Liver (tissue), 9 donors: ENCODE data around the gene UBE2U. TPM values are rescaled to one million over a fixed set of nuclear protein-coding genes. Genes with fewer than 3 reads are reported as not detected.
"Not testable (repeated sequence)": the region's sequence is repeated elsewhere in the genome, so short reads cannot be mapped to it uniquely, and the experiment has no call there.

Experiments used
- DNase-seq: peaks from one replicate; pipeline ENCODE4 v3.0.0-alpha.2; 2017; ENCODE audit warnings: low spot score
- H3K27ac ChIP-seq, 2 donors: one replicate each; pipeline ENCODE4 v1.7.0; 2013; ENCODE audit warnings: inconsistent platforms in 2 of 2, low read length in 2 of 2, control low read depth in 1 of 2, low read depth in 1 of 2, mild to moderate bottlenecking in 1 of 2
- H3K27me3 ChIP-seq, 4 donors: one replicate each; pipeline versions ENCODE4 v1.6.1 to v1.7.0; 2013; ENCODE audit warnings: low read length in 3 of 4, inconsistent platforms in 1 of 4, mild to moderate bottlenecking in 1 of 4, moderate library complexity in 1 of 4; ENCODE audit not compliant: control insufficient read depth in 4 of 4, insufficient read depth in 4 of 4
- H3K36me3 ChIP-seq, 4 donors: one replicate each; pipeline versions ENCODE4 v1.6.1 to v1.7.0; 2013; ENCODE audit warnings: low read length in 3 of 4, mild to moderate bottlenecking in 3 of 4, low read depth in 1 of 4, moderate library complexity in 1 of 4; ENCODE audit not compliant: control insufficient read depth in 4 of 4, insufficient read depth in 3 of 4
- H3K4me1 ChIP-seq, 4 donors: one replicate each; pipeline versions ENCODE4 v1.6.1 to v1.7.0; 2013; ENCODE audit warnings: low read length in 3 of 4, mild to moderate bottlenecking in 3 of 4, moderate library complexity in 1 of 4; ENCODE audit not compliant: control insufficient read depth in 4 of 4, insufficient read depth in 4 of 4
- H3K4me3 ChIP-seq, 3 donors: one replicate each; pipeline versions ENCODE4 v1.6.1 to v1.7.0; 2013; ENCODE audit warnings: low read length in 3 of 3, control low read depth in 1 of 3, low read depth in 1 of 3, mild to moderate bottlenecking in 1 of 3
- H3K9ac ChIP-seq, 2 donors: one replicate each; pipeline ENCODE4 v1.7.0; 2013; ENCODE audit warnings: low read length in 2 of 2, mild to moderate bottlenecking in 2 of 2, moderate library complexity in 2 of 2, control low read depth in 1 of 2, low read depth in 1 of 2
- H3K9me3 ChIP-seq, 4 donors: one replicate each; pipeline versions ENCODE4 v1.6.1 to v1.7.0; 2013; ENCODE audit warnings: low read length in 3 of 4; ENCODE audit not compliant: control insufficient read depth in 4 of 4
- EGR1 ChIP-seq, 2 donors: IDR thresholded peaks; 2 replicates each; pipeline ENCODE4 v1.6.1; 2016 to 2018; ENCODE audit warnings: antibody characterized with exemption in 2 of 2, low read depth in 2 of 2
- FOXA1 ChIP-seq: IDR thresholded peaks from 2 replicates; pipeline ENCODE4 v1.6.1; 2016; ENCODE audit warnings: antibody characterized with exemption
- FOXA2 ChIP-seq: IDR thresholded peaks from 2 replicates; pipeline ENCODE4 v1.6.1; 2016; ENCODE audit warnings: antibody characterized with exemption
- GABPA ChIP-seq, 2 donors: IDR thresholded peaks in 1 of 2; conservative IDR thresholded peaks in 1 of 2; 2 replicates each; pipeline ENCODE4 v1.6.1; 2016; ENCODE audit warnings: antibody characterized with exemption in 2 of 2, mild to moderate bottlenecking in 1 of 2, moderate library complexity in 1 of 2
- HNF4A ChIP-seq, 2 donors: conservative IDR thresholded peaks; 2 replicates each; pipeline ENCODE4 v1.6.1; 2016; ENCODE audit warnings: antibody characterized with exemption in 2 of 2, mild to moderate bottlenecking in 2 of 2
- HNF4G ChIP-seq: IDR thresholded peaks from 2 replicates; pipeline ENCODE4 v1.6.1; 2016; ENCODE audit warnings: antibody characterized with exemption
- JUND ChIP-seq, 2 donors: IDR thresholded peaks; 2 replicates each; pipeline ENCODE4 v1.6.1; 2016; ENCODE audit warnings: antibody characterized with exemption in 2 of 2
- NR2F2 ChIP-seq: IDR thresholded peaks from 2 replicates; pipeline ENCODE4 v1.6.1; 2016; ENCODE audit warnings: antibody characterized with exemption
- RAD21 ChIP-seq, 2 donors: IDR thresholded peaks; 2 replicates each; pipeline ENCODE4 v1.6.1; 2016; ENCODE audit warnings: antibody characterized with exemption in 2 of 2, mild to moderate bottlenecking in 2 of 2
- RXRA ChIP-seq, 2 donors: IDR thresholded peaks; 2 replicates each; pipeline ENCODE4 v1.6.1; 2017 to 2018; ENCODE audit warnings: antibody characterized with exemption in 2 of 2, mild to moderate bottlenecking in 1 of 2
- SP1 ChIP-seq: IDR thresholded peaks from 2 replicates; pipeline ENCODE4 v1.6.1; 2018; ENCODE audit warnings: antibody characterized with exemption, mild to moderate bottlenecking
- TAF1 ChIP-seq: conservative IDR thresholded peaks from 2 replicates; pipeline ENCODE4 v1.6.1; 2016; ENCODE audit warnings: antibody characterized with exemption, mild to moderate bottlenecking
- YY1 ChIP-seq: IDR thresholded peaks from 2 replicates; pipeline ENCODE4 v1.6.1; 2016; ENCODE audit warnings: antibody characterized with exemption, mild to moderate bottlenecking
- WGBS: extraction: QIAGEN DNeasy Blood & Tissue Kit; methylation state at CpG from one replicate; pipeline ENCODE4 v1.1.7; 2013; 5-methylcytosine and 5-hydroxymethylcytosine counted together
- polyA plus RNA-seq, 2 donors: library from polyadenylated mRNA; stranded (reverse) in 1 of 2; unstranded in 1 of 2; fragments of 200-250 nt in 1 of 2; fragments of >200 nt in 1 of 2; fragmentation: Nextera tagmentation in 1 of 2; extraction: Ambion mirVana in 1 of 2; gene quantifications; one replicate each; pipeline versions ENCODE4 v1.2.1 to v1.2.3, GENCODE V29; 2013 to 2015
- total RNA-seq, 2 donors: library from RNA; depleted of rRNA; stranded (reverse); fragments of >200 nt; gene quantifications; one replicate each; pipeline ENCODE4 v1.2.3, GENCODE V29; 2014
- TF ChIP-seq, protein P1 (sequence below): IDR thresholded peaks from 2 replicates; pipeline ENCODE4 v1.6.1; 2016; ENCODE audit warnings: antibody characterized with exemption
- TF ChIP-seq, protein P2 (sequence below): IDR thresholded peaks from 2 replicates; pipeline ENCODE4 v1.6.1; 2016; ENCODE audit warnings: antibody characterized with exemption, mild to moderate bottlenecking
- TF ChIP-seq, protein P3 (sequence below): IDR thresholded peaks from 2 replicates; pipeline ENCODE4 v1.6.1; 2016; ENCODE audit warnings: antibody characterized with exemption
- TF ChIP-seq, protein P4 (sequence below): fragments of 150-350 bp; IDR thresholded peaks from 2 replicates; pipeline ENCODE4 v1.5.1; 2017; ENCODE audit warnings: improper control_type of control experiment, low read depth, low read length; ENCODE audit not compliant: missing input control
- TF ChIP-seq, protein P5 (sequence below): IDR thresholded peaks from 2 replicates; pipeline ENCODE4 v1.6.1; 2016; ENCODE audit warnings: antibody characterized with exemption
- donor health status: healthy.
- donor health status: healthy.
- donor health status: healthy.
- donor health status: healthy.
- donor health status: healthy.

The UBE2U gene
- total and polyA plus RNA-seq, 4 donors = not detected

DNA sequence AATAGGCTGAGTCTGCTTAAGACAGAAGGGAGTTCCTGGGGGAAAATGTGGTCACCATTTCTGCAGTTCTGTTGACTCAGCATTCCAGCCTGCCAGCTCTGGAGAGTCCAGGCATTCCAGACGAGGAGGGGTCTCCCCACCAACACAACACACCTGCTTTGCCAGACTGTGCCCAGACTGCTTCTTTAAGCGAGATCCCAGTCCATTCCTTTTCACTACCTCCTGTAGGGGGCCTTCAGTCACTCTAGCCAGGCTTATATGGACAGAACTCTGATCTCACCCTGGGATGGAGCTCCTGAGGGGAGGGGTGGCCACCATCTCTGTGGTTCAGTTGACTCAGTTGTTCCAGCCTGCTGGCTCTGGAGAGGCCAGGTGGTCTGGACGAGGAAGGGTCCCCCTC, 48.5 kb downstream of the UBE2U start:
- no peak overlapping the region for H3K9ac ChIP-seq
- no peak overlapping the region for H3K4me3 ChIP-seq
- TF ChIP-seq, protein P1, sequence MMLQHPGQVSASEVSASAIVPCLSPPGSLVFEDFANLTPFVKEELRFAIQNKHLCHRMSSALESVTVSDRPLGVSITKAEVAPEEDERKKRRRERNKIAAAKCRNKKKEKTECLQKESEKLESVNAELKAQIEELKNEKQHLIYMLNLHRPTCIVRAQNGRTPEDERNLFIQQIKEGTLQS = no peak
- TF ChIP-seq NR2F2 (no peak), SP1 (no peak), JUND (IDR thresholded peaks at IDR 0.05) (no peak), EGR1 (IDR thresholded peaks at IDR 0.05; ENCODE audit: low read depth in 2 of 2) (no peak), RAD21 (IDR thresholded peaks at IDR 0.05) (no peak), FOXA2 (no peak), FOXA1 (no peak), GABPA (IDR thresholded peaks at IDR 0.05 in 1 of 2, conservative IDR thresholded peaks at IDR 0.05 in 1 of 2) (no peak), RXRA (IDR thresholded peaks at IDR 0.05) (no peak), TAF1 (no peak), HNF4G (no peak), YY1 (no peak), HNF4A (conservative IDR thresholded peaks at IDR 0.05) (no peak)
- TF ChIP-seq, protein P2, sequence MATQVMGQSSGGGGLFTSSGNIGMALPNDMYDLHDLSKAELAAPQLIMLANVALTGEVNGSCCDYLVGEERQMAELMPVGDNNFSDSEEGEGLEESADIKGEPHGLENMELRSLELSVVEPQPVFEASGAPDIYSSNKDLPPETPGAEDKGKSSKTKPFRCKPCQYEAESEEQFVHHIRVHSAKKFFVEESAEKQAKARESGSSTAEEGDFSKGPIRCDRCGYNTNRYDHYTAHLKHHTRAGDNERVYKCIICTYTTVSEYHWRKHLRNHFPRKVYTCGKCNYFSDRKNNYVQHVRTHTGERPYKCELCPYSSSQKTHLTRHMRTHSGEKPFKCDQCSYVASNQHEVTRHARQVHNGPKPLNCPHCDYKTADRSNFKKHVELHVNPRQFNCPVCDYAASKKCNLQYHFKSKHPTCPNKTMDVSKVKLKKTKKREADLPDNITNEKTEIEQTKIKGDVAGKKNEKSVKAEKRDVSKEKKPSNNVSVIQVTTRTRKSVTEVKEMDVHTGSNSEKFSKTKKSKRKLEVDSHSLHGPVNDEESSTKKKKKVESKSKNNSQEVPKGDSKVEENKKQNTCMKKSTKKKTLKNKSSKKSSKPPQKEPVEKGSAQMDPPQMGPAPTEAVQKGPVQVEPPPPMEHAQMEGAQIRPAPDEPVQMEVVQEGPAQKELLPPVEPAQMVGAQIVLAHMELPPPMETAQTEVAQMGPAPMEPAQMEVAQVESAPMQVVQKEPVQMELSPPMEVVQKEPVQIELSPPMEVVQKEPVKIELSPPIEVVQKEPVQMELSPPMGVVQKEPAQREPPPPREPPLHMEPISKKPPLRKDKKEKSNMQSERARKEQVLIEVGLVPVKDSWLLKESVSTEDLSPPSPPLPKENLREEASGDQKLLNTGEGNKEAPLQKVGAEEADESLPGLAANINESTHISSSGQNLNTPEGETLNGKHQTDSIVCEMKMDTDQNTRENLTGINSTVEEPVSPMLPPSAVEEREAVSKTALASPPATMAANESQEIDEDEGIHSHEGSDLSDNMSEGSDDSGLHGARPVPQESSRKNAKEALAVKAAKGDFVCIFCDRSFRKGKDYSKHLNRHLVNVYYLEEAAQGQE = no peak
- TF ChIP-seq, protein P3, sequence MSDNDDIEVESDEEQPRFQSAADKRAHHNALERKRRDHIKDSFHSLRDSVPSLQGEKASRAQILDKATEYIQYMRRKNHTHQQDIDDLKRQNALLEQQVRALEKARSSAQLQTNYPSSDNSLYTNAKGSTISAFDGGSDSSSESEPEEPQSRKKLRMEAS = no peak
- TF ChIP-seq, protein P4, sequence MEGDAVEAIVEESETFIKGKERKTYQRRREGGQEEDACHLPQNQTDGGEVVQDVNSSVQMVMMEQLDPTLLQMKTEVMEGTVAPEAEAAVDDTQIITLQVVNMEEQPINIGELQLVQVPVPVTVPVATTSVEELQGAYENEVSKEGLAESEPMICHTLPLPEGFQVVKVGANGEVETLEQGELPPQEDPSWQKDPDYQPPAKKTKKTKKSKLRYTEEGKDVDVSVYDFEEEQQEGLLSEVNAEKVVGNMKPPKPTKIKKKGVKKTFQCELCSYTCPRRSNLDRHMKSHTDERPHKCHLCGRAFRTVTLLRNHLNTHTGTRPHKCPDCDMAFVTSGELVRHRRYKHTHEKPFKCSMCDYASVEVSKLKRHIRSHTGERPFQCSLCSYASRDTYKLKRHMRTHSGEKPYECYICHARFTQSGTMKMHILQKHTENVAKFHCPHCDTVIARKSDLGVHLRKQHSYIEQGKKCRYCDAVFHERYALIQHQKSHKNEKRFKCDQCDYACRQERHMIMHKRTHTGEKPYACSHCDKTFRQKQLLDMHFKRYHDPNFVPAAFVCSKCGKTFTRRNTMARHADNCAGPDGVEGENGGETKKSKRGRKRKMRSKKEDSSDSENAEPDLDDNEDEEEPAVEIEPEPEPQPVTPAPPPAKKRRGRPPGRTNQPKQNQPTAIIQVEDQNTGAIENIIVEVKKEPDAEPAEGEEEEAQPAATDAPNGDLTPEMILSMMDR = no peak
- TF ChIP-seq, protein P5, sequence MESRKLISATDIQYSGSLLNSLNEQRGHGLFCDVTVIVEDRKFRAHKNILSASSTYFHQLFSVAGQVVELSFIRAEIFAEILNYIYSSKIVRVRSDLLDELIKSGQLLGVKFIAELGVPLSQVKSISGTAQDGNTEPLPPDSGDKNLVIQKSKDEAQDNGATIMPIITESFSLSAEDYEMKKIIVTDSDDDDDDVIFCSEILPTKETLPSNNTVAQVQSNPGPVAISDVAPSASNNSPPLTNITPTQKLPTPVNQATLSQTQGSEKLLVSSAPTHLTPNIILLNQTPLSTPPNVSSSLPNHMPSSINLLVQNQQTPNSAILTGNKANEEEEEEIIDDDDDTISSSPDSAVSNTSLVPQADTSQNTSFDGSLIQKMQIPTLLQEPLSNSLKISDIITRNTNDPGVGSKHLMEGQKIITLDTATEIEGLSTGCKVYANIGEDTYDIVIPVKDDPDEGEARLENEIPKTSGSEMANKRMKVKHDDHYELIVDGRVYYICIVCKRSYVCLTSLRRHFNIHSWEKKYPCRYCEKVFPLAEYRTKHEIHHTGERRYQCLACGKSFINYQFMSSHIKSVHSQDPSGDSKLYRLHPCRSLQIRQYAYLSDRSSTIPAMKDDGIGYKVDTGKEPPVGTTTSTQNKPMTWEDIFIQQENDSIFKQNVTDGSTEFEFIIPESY = no peak
- no peak for DNase-seq
- H3K36me3 ChIP-seq = no peaks in the 10 kb centered on the region
- peaks cover 0 to 3% (median 0%) of the 10 kb centered on the region in 4 donors for H3K27me3 ChIP-seq
- no peaks in the 10 kb centered on the region for H3K4me1 ChIP-seq
- no peak overlapping the region for H3K27ac ChIP-seq
- no peaks in the 10 kb centered on the region for H3K9me3 ChIP-seq
- WGBS = 75% methylated on average over 3 of the region's 3 CpGs

DNA sequence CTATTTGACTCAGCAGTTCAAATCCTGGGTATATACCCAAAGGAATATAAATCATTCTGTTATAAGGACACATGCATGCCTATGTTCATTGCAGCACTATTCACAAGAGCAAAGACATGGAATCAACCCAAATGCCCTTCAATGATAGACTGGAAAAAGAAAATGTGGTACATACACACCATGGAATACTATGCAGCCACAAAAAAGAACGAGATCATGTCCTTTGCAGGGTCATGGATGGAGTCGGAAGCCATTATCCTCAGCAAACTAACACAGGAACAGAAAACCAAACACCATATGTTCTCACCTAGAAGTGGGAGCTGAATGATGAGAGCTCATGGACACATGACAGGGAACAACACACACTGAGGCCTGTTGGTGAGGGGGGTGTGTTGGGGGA, 53.8 kb downstream of the UBE2U start:
- not testable (repeated sequence) for H3K27me3 ChIP-seq, H3K4me3 ChIP-seq, H3K27ac ChIP-seq, H3K9ac ChIP-seq, H3K4me1 ChIP-seq, H3K9me3 ChIP-seq, H3K36me3 ChIP-seq, DNase-seq
- WGBS = 84% methylated on average over 2 of the region's 2 CpGs

DNA sequence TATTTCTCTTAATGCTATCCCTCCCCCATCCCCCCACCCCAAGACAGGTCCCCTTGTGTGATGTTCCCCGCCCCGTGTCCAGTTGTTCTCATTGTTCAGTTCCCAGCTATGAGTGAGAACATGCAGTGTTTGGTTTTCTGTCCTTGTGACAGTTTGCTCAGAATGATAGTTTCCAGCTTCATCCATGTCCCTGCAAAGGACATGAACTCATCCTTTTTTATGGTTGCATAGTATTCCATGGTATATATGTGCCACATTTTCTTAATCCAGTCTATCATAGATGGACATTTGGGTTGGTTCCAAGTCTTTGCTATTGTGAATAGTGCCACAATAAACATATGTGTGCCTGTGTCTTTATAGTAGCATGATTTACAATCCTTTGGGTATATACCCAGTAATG, 55.0 kb downstream of the UBE2U start:
- 99% methylated on average over 2 of the region's 2 CpGs for WGBS
- H3K27me3 ChIP-seq = not testable (repeated sequence)

More for the DNA sequence above, 55.0 kb downstream of the UBE2U start:
- not testable (repeated sequence) for DNase-seq, H3K4me3 ChIP-seq, H3K27ac ChIP-seq, H3K4me1 ChIP-seq, H3K9me3 ChIP-seq, H3K36me3 ChIP-seq, H3K9ac ChIP-seq
